Measurements from ENCODE around the gene TRIB2. TPM values are rescaled to one million over a fixed set of nuclear protein-coding genes. Genes with fewer than 3 reads are reported as not detected.

Gene TRIB2
- total RNA-seq, 2 donors from 2014 or later, result 166 to 170 TPM

GRCh38 chr2:12718711-12719399 lies 2.1 kb downstream of the TRIB2 start:
- peaks cover 70% of the 10 kb centered on the region for H3K4me1 Mint-ChIP-seq
- H3K27ac Mint-ChIP-seq, result peak overlapping the region; percentile 98
- no peaks in the 10 kb centered on the region for H3K27me3 Mint-ChIP-seq
- no peak for ATAC-seq
- peak overlapping the region; percentile 99 for H3K4me3 Mint-ChIP-seq
- H3K9me3 ChIP-seq (ENCODE audit: control insufficient read depth, low read length, poor library complexity, severe bottlenecking), result no peaks in the 10 kb centered on the region
- DNase-seq, result peak in 2 of 3 donors; percentile 32 to 34
- H3K36me3 Mint-ChIP-seq (ENCODE audit: low read depth), result peaks cover 14% of the 10 kb centered on the region

GRCh38 chr2:12719400-12720277 lies 2.9 kb downstream of the TRIB2 start:
- peak overlapping the region; percentile 99 for H3K4me3 Mint-ChIP-seq
- no peak for DNase-seq
- H3K27me3 Mint-ChIP-seq, result no peaks in the 10 kb centered on the region
- no peak for ATAC-seq
- H3K27ac Mint-ChIP-seq, result peak overlapping the region; percentile 98
- H3K36me3 Mint-ChIP-seq (ENCODE audit: low read depth), result peaks cover 17% of the 10 kb centered on the region
- H3K4me1 Mint-ChIP-seq, result peaks cover 69% of the 10 kb centered on the region
- no peaks in the 10 kb centered on the region for H3K9me3 ChIP-seq (ENCODE audit: control insufficient read depth, low read length, poor library complexity, severe bottlenecking)

DNA sequence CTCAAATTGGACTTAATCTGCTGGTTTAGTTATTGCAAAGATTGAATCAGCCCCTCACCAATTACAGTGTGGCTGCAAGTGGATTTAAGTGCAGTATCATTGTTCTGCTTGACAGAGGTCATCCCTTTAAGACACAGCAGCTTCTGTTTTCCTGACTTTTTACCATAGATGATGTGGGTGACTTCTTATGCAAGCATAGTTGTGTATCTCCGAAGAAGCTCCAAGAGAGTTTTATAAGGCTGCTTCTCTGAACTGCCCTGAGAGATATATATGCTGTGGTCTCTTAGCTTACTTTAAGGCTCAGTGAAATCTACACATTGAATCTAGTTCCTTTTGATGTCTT lies 3.5 kb downstream of the TRIB2 start:
- Mint-ChIP-seq H3K4me3 (peak overlapping the region; percentile 99), H3K27ac (peak overlapping the region; percentile 98), H3K4me1 (peaks cover 68% of the 10 kb centered on the region), H3K36me3 (ENCODE audit: low read depth) (peaks cover 23% of the 10 kb centered on the region), H3K27me3 (no peaks in the 10 kb centered on the region)
- ATAC-seq, result no peak
- H3K9me3 ChIP-seq (ENCODE audit: control insufficient read depth, low read length, poor library complexity, severe bottlenecking), result no peaks in the 10 kb centered on the region
- no peak for DNase-seq

DNA sequence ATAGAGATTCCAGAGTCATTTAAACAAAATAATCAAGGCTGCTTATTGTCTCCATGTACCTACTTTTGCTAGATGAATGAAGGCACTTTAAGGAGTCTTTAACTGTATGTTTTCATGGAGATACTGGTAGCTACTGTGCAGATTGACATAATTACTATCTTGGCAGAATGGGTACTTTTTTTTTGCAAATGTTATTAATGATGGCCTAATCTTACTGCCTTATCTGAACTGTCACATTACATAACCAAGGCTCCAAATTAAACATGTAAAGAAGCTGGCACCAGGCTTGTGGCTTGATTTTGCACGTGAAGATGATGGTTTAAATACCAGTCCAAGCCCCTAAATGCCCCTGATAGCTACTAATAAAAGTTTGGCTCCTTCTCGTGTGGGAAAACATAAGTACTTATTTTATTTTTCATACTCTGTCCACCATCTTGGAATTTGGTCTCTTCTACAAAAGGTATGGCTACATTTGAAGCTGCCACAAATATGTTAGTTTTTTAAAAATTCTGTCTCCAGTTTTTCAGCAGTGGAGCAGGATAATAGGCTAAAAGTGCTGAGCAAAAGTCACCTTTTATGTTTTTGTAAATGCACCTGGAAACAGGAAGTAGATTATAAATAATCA lies 4.1 kb downstream of the TRIB2 start:
- peaks cover 23% of the 10 kb centered on the region for H3K36me3 Mint-ChIP-seq (ENCODE audit: low read depth)
- H3K27ac Mint-ChIP-seq, result peak overlapping the region; percentile 98
- H3K4me1 Mint-ChIP-seq, result peaks cover 62% of the 10 kb centered on the region
- no peaks in the 10 kb centered on the region for H3K9me3 ChIP-seq (ENCODE audit: control insufficient read depth, low read length, poor library complexity, severe bottlenecking)
- ATAC-seq, result no peak
- DNase-seq, result no peak
- H3K4me3 Mint-ChIP-seq, result peak overlapping the region; percentile 99
- H3K27me3 Mint-ChIP-seq, result no peaks in the 10 kb centered on the region

DNA sequence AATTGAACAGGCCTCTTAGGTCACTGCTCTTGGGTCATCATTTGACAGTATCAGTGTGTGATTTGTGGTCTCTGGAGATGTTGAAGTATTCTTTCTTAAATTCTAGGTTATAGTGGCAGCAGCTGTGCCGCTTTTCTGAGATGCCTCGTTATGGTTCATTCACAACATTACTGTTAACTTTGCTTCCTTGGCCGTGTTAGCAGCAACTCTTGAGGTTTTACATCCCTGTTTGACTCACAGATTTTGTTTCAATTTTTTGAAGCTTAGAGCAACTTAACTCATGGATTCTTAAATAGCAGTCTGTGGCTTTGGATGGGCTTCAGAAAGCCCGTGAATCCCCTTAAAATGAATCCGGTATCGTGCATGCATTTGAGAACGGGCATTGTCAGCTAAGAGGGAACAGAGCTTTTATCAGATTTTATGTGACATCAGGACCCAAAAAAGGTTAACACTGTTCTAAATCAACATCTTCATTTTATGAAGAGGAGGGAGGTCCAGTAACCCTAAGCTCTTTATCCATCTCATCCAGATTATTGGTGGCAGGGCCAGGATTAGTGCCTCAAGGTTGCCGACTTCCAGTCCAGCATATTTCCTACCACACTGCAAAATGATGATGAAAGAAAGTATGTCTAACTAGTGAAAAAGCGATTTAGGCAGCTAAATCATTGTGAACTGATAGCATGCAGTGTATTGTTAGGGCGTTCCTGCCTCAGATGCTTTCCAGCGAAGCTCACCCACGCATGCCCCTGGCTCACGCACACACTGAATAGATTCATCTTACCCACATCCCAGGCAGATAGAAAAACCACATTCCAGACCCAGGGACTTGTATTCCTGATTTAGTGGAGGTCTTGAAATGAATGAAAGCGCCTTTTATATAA lies 5.1 kb downstream of the TRIB2 start:
- peaks cover 63% of the 10 kb centered on the region for H3K4me1 Mint-ChIP-seq
- H3K36me3 Mint-ChIP-seq (ENCODE audit: low read depth), result peaks cover 21% of the 10 kb centered on the region
- no peak for ATAC-seq
- peak overlapping the region; percentile 99 for H3K4me3 Mint-ChIP-seq
- H3K9me3 ChIP-seq (ENCODE audit: control insufficient read depth, low read length, poor library complexity, severe bottlenecking), result no peaks in the 10 kb centered on the region
- no peak for DNase-seq
- H3K27me3 Mint-ChIP-seq, result no peaks in the 10 kb centered on the region
- H3K27ac Mint-ChIP-seq, result peak overlapping the region; percentile 98

- Mint-ChIP-seq H3K27ac (peak overlapping the region; percentile 98), H3K27me3 (no peaks in the 10 kb centered on the region), H3K4me1 (peaks cover 68% of the 10 kb centered on the region), H3K4me3 (peak overlapping the region; percentile 99), H3K36me3 (ENCODE audit: low read depth) (peaks cover 20% of the 10 kb centered on the region)
- DNase-seq, result no peak
- no peak for ATAC-seq
- H3K9me3 ChIP-seq (ENCODE audit: control insufficient read depth, low read length, poor library complexity, severe bottlenecking), result no peaks in the 10 kb centered on the region
Observed at GRCh38 chr2:12722447-12723316, 5.9 kb downstream of the TRIB2 start.

DNA sequence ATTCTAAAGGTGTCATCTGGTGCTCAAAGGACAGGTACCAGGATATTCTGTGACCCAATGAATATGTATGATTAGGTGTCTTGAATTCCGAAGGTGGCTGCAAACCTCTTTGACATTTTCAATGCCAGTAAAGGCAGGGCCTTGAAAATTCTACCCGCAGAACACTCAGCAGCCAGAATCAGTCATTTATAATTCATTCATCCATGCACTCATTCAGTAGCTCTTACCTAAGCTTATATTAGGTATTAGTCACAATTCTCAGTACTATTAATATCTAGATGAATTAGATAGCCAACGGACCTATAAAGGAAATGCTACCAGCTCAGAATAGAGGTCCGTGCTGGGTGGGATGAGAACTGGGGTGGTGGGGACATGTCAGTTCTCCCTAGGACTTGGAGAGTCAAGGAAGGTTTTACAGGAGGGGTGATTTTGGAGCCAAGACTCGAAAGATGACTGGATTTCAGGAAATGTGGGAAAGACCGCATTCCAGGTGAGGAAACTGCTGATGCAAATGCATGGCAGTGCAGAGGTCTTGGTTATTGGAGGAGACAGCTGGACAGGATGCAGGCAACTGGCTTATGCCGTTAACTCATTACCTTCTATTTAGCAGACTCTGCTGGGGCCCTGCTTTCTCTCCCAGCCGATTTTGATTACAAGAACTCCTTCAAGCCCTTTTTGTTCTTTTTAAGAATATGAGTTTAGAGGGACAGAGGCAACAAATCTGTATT lies 7.2 kb downstream of the TRIB2 start:
- Mint-ChIP-seq H3K27me3 (no peaks in the 10 kb centered on the region), H3K4me1 (peaks cover 76% of the 10 kb centered on the region), H3K4me3 (peak overlapping the region; percentile 60), H3K36me3 (ENCODE audit: low read depth) (peaks cover 15% of the 10 kb centered on the region), H3K27ac (peak overlapping the region; percentile 98)
- ATAC-seq, result no peak
- H3K9me3 ChIP-seq (ENCODE audit: control insufficient read depth, low read length, poor library complexity, severe bottlenecking), result no peaks in the 10 kb centered on the region
- no peak for DNase-seq

- Mint-ChIP-seq H3K4me1 (peaks cover 72% of the 10 kb centered on the region), H3K36me3 (ENCODE audit: low read depth) (peaks cover 12% of the 10 kb centered on the region), H3K27me3 (no peaks in the 10 kb centered on the region), H3K4me3 (peak overlapping the region; percentile 60), H3K27ac (peak overlapping the region; percentile 98)
- ATAC-seq, result no peak
- no peak for DNase-seq
- H3K9me3 ChIP-seq (ENCODE audit: control insufficient read depth, low read length, poor library complexity, severe bottlenecking), result no peaks in the 10 kb centered on the region
Observed at GRCh38 chr2:12725233-12726187, 8.8 kb downstream of the TRIB2 start.

- Mint-ChIP-seq H3K4me3 (peak overlapping the region; percentile 47), H3K27me3 (no peaks in the 10 kb centered on the region), H3K36me3 (ENCODE audit: low read depth) (peaks cover 12% of the 10 kb centered on the region), H3K4me1 (peaks cover 75% of the 10 kb centered on the region), H3K27ac (peak overlapping the region; percentile 98)
- no peak for DNase-seq
- no peak for ATAC-seq
- no peaks in the 10 kb centered on the region for H3K9me3 ChIP-seq (ENCODE audit: control insufficient read depth, low read length, poor library complexity, severe bottlenecking)
Observed at GRCh38 chr2:12726271-12726670, 9.5 kb downstream of the TRIB2 start.

GRCh38 chr2:12727065-12727464 lies 10.3 kb downstream of the TRIB2 start:
- H3K4me3 Mint-ChIP-seq, result peak overlapping the region; percentile 79
- H3K36me3 Mint-ChIP-seq (ENCODE audit: low read depth), result peaks cover 12% of the 10 kb centered on the region
- H3K9me3 ChIP-seq (ENCODE audit: control insufficient read depth, low read length, poor library complexity, severe bottlenecking), result no peaks in the 10 kb centered on the region
- H3K4me1 Mint-ChIP-seq, result peaks cover 74% of the 10 kb centered on the region
- ATAC-seq, result no peak
- H3K27ac Mint-ChIP-seq, result peak overlapping the region; percentile 98
- DNase-seq, result no peak
- no peaks in the 10 kb centered on the region for H3K27me3 Mint-ChIP-seq

DNA sequence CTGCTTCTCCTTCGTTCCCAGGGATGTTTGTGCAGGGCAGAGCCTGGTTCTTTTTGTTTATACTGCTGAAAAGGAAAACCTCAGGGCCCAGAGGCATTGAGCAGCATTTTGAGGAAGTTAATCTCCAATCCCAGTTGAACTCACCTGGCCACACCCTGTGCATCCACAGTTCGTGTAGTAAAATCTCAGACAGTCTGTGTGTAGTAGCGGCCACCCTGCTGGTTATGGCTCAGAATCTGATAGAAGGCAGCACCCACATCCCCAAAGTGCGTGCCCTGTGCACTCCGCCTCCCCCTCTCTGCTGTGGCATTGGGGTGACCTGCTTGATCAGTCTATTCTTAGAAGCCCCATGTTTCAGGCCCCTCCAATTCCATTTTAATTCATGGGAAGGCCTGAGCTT lies 10.9 kb downstream of the TRIB2 start:
- Mint-ChIP-seq H3K27ac (peak overlapping the region; percentile 98), H3K27me3 (no peaks in the 10 kb centered on the region), H3K4me1 (peaks cover 71% of the 10 kb centered on the region), H3K36me3 (ENCODE audit: low read depth) (peaks cover 14% of the 10 kb centered on the region), H3K4me3 (peak overlapping the region; percentile 79)
- no peaks in the 10 kb centered on the region for H3K9me3 ChIP-seq (ENCODE audit: control insufficient read depth, low read length, poor library complexity, severe bottlenecking)
- no peak for DNase-seq
- ATAC-seq, result peak; percentile 18

Data from T-helper 17 cell (primary cell).